MCF 10A (cell line): Measurements from ENCODE around the gene DCST1. TPM values are rescaled to one million over a fixed set of nuclear protein-coding genes. Genes with fewer than 3 reads are reported as not detected.

Source experiments
- BruUV-seq: library from RNA; stranded (reverse); fragments of 400-500 nt; replicated peaks from 2 replicates; lab custom pipeline; 2021; lab: Mats Ljungman, UMichigan
- CTCF ChIA-PET: fragments of 300-600 bp; sonication (Branson Sonifier 250); formaldehyde crosslinking; extraction: SDS; loops from one replicate; lab custom pipeline; 2021; ENCODE audit warnings: antibody characterized with exemption, inconsistent platforms; lab: Yijun Ruan, JAX
- POLR2A ChIA-PET: fragments of 300-600, 350-650 bp; sonication (Branson Sonifier 250); formaldehyde crosslinking; extraction: SDS; loops from one replicate; lab custom pipeline; 2020; ENCODE audit warnings: antibody characterized with exemption, inconsistent platforms; lab: Yijun Ruan, JAX
- DNase-seq: peaks from one replicate; pipeline ENCODE4 v3.0.0-alpha.2; 2018; ENCODE audit not compliant: unreplicated experiment
- H3K27ac Mint-ChIP-seq: one replicate; pipeline ENCODE4 v1.8.0; 2022; ENCODE audit warnings: mild to moderate bottlenecking, low read depth, mixed read lengths; ENCODE audit not compliant: unreplicated experiment
- H3K27me3 Mint-ChIP-seq: one replicate; pipeline ENCODE4 v1.8.0; 2022; ENCODE audit warnings: mixed read lengths; ENCODE audit not compliant: insufficient read depth, unreplicated experiment
- H3K36me3 Mint-ChIP-seq: one replicate; pipeline ENCODE4 v1.8.0; 2022; ENCODE audit warnings: mild to moderate bottlenecking, moderate library complexity, mixed read lengths; ENCODE audit not compliant: insufficient read depth, unreplicated experiment
- H3K4me1 Mint-ChIP-seq: one replicate; pipeline ENCODE4 v1.8.0; 2022; ENCODE audit warnings: mixed read lengths; ENCODE audit not compliant: insufficient read depth, unreplicated experiment
- H3K4me3 Mint-ChIP-seq: one replicate; pipeline ENCODE4 v1.8.0; 2022; ENCODE audit warnings: mild to moderate bottlenecking, moderate library complexity, mixed read lengths; ENCODE audit not compliant: unreplicated experiment
- H3K9me3 Mint-ChIP-seq: one replicate; pipeline ENCODE4 v1.8.0; 2022; ENCODE audit warnings: mixed read lengths; ENCODE audit not compliant: unreplicated experiment
- intact Hi-C: fragments of 100-400 bp; cut with micrococcal nuclease; formaldehyde crosslinking; loops from 2 replicates; pipeline ENCODE4 v1.14.1; 2022
- total RNA-seq: library from RNA; stranded (reverse); gene quantifications from 2 replicates; pipeline ENCODE4 v1.2.3, GENCODE V29; 2022
- TF ChIP-seq, protein P1 (sequence below): fragments of 200-600 bp; IDR thresholded peaks from one replicate; pipeline ENCODE4 v1.8.0; 2022; ENCODE audit warnings: antibody characterized with exemption, mild to moderate bottlenecking; ENCODE audit not compliant: unreplicated experiment

Gene DCST1
- total RNA-seq, 1 experiment from 2014 or later, result 0.21 TPM

DNA sequence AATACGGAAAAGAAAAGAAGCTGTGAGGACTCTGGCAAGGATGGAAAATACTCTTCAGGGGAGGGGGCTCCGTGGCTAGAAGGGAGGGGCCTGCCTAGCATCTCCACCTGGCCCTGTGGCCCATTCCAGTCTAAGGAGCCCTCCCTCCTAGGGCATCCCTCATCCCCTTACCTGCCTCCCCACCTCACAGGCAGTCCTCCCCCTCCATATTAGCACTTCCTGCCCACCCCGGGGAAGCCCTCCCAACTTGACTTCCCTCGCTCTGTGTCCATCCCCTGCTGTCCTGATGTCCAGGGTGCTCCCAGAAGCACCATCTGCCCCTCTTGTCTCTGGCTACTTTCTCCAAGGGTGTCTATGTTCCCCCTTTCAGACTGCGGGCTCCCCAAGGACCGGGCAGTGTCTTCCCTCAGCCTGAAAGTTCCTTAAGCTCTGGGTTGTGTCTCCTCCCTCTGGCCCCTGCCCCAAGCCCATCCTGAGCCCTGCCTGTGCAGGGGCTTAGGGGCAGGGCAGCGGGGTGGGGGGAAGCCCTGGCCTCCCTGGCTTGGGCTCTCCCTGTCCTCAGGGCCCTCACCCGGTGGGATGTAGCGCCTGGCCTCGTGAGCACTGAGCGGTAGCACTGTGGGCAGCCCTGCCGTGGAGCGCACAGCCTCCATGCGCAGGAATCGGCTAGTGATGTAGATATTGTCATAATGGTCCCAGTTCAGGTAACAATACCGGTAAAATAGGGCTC lies 3.9 kb upstream of the DCST1 start:
- TF ChIP-seq, protein P1, sequence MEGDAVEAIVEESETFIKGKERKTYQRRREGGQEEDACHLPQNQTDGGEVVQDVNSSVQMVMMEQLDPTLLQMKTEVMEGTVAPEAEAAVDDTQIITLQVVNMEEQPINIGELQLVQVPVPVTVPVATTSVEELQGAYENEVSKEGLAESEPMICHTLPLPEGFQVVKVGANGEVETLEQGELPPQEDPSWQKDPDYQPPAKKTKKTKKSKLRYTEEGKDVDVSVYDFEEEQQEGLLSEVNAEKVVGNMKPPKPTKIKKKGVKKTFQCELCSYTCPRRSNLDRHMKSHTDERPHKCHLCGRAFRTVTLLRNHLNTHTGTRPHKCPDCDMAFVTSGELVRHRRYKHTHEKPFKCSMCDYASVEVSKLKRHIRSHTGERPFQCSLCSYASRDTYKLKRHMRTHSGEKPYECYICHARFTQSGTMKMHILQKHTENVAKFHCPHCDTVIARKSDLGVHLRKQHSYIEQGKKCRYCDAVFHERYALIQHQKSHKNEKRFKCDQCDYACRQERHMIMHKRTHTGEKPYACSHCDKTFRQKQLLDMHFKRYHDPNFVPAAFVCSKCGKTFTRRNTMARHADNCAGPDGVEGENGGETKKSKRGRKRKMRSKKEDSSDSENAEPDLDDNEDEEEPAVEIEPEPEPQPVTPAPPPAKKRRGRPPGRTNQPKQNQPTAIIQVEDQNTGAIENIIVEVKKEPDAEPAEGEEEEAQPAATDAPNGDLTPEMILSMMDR, result no peak
- H3K27me3 Mint-ChIP-seq, result no peaks in the 10 kb centered on the region
- intact Hi-C loops, result no loop called here
- no TSS peak for BruUV-seq
- no peak overlapping the region for H3K4me3 Mint-ChIP-seq
- no peaks in the 10 kb centered on the region for H3K36me3 Mint-ChIP-seq
- H3K27ac Mint-ChIP-seq, result no peak overlapping the region
- DNase-seq, result no peak
- CTCF ChIA-PET, result interaction anchor here (1.7 to 2.0 kb wide), 2 partner anchors 9 to 12 kb away, joined by 4 to 12 read pairs; no protein-coding TSS in a partner anchor
- POLR2A ChIA-PET, result interaction anchor here (6.3 kb wide), 1 partner anchor 9 kb away, joined by 30 read pairs; no protein-coding TSS in a partner anchor
- H3K4me1 Mint-ChIP-seq, result peaks cover 9% of the 10 kb centered on the region
- H3K9me3 Mint-ChIP-seq, result no peaks in the 10 kb centered on the region

- POLR2A ChIA-PET, result interaction anchor here (6.3 to 9.7 kb wide), 2 partner anchors 8 to 11 kb away, joined by 30 to 275 read pairs; no protein-coding TSS in a partner anchor
These were observed 3.3 kb upstream of the DCST1 start for GRCh38 chr1:155030243-155030795.

DNA sequence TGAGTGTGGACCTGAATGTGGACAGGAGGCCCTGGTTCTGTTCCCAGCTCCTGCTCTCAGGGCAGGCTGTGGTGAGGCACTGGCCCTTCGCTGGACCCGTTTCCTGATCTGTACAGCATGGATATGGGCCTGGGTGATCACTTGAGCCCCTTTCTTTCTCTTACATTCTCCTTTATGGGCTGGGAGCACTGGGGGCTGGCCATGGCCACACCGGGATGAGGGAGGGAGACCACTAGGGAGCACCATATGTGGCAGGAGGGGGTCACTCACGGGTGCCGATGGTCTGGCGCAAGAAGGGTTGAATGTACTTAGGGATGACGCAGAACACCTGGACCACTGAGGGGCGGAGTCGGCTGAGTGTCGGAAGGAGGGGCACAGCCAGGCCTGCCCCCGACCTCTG lies 2.7 kb upstream of the DCST1 start:
- CTCF ChIA-PET, result interaction anchor here (1.7 kb wide), 1 partner anchor 13 kb away, joined by 4 read pairs; no protein-coding TSS in a partner anchor

More at GRCh38 chr1:155030243-155030795, 3.3 kb upstream of the DCST1 start:
- no peak overlapping the region for H3K4me3 Mint-ChIP-seq
- intact Hi-C loops, result no loop called here
- no peaks in the 10 kb centered on the region for H3K27me3 Mint-ChIP-seq
- no peak overlapping the region for H3K27ac Mint-ChIP-seq
- DNase-seq, result no peak
- BruUV-seq, result no TSS peak
- no peaks in the 10 kb centered on the region for H3K9me3 Mint-ChIP-seq
- peaks cover 11% of the 10 kb centered on the region for H3K4me1 Mint-ChIP-seq
- CTCF ChIA-PET, result interaction anchor here (1.7 to 2.0 kb wide), 2 partner anchors 9 to 13 kb away, joined by 4 to 12 read pairs; no protein-coding TSS in a partner anchor
- H3K36me3 Mint-ChIP-seq, result no peaks in the 10 kb centered on the region
- TF ChIP-seq, protein P1, result no peak

More for the DNA sequence above, 2.7 kb upstream of the DCST1 start:
- Mint-ChIP-seq H3K4me1 (peaks cover 5% of the 10 kb centered on the region), H3K27me3 (no peaks in the 10 kb centered on the region), H3K4me3 (no peak overlapping the region), H3K27ac (no peak overlapping the region), H3K36me3 (no peaks in the 10 kb centered on the region), H3K9me3 (no peaks in the 10 kb centered on the region)
- POLR2A ChIA-PET, result interaction anchor here (9.7 kb wide), 1 partner anchor 12 kb away, joined by 275 read pairs; no protein-coding TSS in a partner anchor
- BruUV-seq, result no TSS peak
- TF ChIP-seq, protein P1, result no peak
- intact Hi-C loops, result no loop called here
- no peak for DNase-seq
